Endodermal cell (in vitro differentiated cells): ENCODE measurements around the gene PRDM1. TPM values are rescaled to one million over a fixed set of nuclear protein-coding genes. Genes with fewer than 3 reads are reported as not detected.
A peak's percentile ranks its signal among the peaks of the same experiment; 100 is the strongest.

Experiments
- DNase-seq: peaks from one replicate; pipeline ENCODE4 v3.0.0-alpha.2; 2017
- H3K27ac ChIP-seq: 2 replicates; pipeline ENCODE4 v1.5.1; 2013; ENCODE audit warnings: mild to moderate bottlenecking, low read depth, low read length, moderate library complexity
- H3K27me3 ChIP-seq: 2 replicates; pipeline ENCODE4 v1.6.1; 2013; ENCODE audit warnings: mild to moderate bottlenecking, low read length, moderate library complexity; ENCODE audit not compliant: insufficient read depth, control insufficient read depth, poor library complexity, severe bottlenecking
- H3K36me3 ChIP-seq: 2 replicates; pipeline ENCODE4 v1.7.0; 2013; ENCODE audit warnings: mild to moderate bottlenecking, low read length, moderate library complexity; ENCODE audit not compliant: control insufficient read depth, insufficient read depth
- H3K4me1 ChIP-seq: one replicate; pipeline ENCODE4 v1.7.0; 2013; ENCODE audit warnings: low read length; ENCODE audit not compliant: control insufficient read depth, insufficient read depth
- H3K4me3 ChIP-seq: 2 replicates; pipeline ENCODE4 v1.5.1; 2013; ENCODE audit warnings: mild to moderate bottlenecking, low read length, moderate library complexity
- H3K9ac ChIP-seq: 2 replicates; pipeline ENCODE4 v1.6.1; 2013; ENCODE audit warnings: mild to moderate bottlenecking, low read length, moderate library complexity; ENCODE audit not compliant: poor library complexity, severe bottlenecking; ENCODE audit errors: extremely low read depth
- H3K9me3 ChIP-seq: 2 replicates; pipeline ENCODE4 v1.6.1; 2013; ENCODE audit warnings: mild to moderate bottlenecking, low read length, moderate library complexity; ENCODE audit not compliant: control insufficient read depth
- H3K27ac Mint-ChIP-seq: 2 replicates; pipeline ENCODE4 v1.8.0; 2020; ENCODE audit warnings: mixed read lengths
- H3K27me3 Mint-ChIP-seq: 2 replicates; pipeline ENCODE4 v1.8.0; 2021; ENCODE audit warnings: mild to moderate bottlenecking, mixed read lengths; ENCODE audit not compliant: insufficient read depth
- H3K36me3 Mint-ChIP-seq: 2 replicates; pipeline ENCODE4 v1.8.0; 2020; ENCODE audit warnings: low read depth, mixed read lengths
- H3K4me1 Mint-ChIP-seq: 2 replicates; pipeline ENCODE4 v1.8.0; 2020; ENCODE audit warnings: mixed read lengths
- H3K4me3 Mint-ChIP-seq: 2 replicates; pipeline ENCODE4 v1.8.0; 2020; ENCODE audit warnings: mild to moderate bottlenecking, moderate library complexity, mixed read lengths
- H3K9me3 Mint-ChIP-seq: 2 replicates; pipeline ENCODE4 v1.8.0; 2020; ENCODE audit warnings: mild to moderate bottlenecking, mixed read lengths
- WGBS, 2 experiments: methylation state at CpG; one replicate each; pipeline versions ENCODE4 v1.1.5 to v1.1.7; 2013; ENCODE audit warnings: missing lambda C conversion rate in 2 of 2, mixed read lengths in 1 of 2; ENCODE audit not compliant: insufficient coverage in 1 of 2, insufficient read length in 1 of 2; 5-methylcytosine and 5-hydroxymethylcytosine counted together
- total RNA-seq, 2 donors: library from RNA; stranded (reverse); fragmentation: NEBNext Ultra II Directional in 1 of 2; extraction: Animal tissue kit (Norgen Biotek cat#: 25700) in 1 of 2; gene quantifications; 2 replicates in 1 of 2; 3 replicates in 1 of 2; pipeline ENCODE4 v1.2.1, GENCODE V29; 2021
- TF ChIP-seq, protein P1 (sequence below): fragments of 200-600 bp; sonication (generic); conservative IDR thresholded peaks from 2 replicates; pipeline ENCODE4 v1.5.0; 2021; ENCODE audit warnings: antibody characterized with exemption, mild to moderate bottlenecking

Gene PRDM1
- total RNA-seq, 2 donors from 2014 or later, result 54.0 to 74.3 TPM

- no peak overlapping the region for H3K9ac ChIP-seq
- no peaks in the 10 kb centered on the region for H3K27me3 Mint-ChIP-seq
- H3K9me3 ChIP-seq, result no peaks in the 10 kb centered on the region
- H3K4me3 Mint-ChIP-seq, result no peak overlapping the region
- H3K36me3 ChIP-seq, result peaks cover 93% of the 10 kb centered on the region
- H3K4me1 Mint-ChIP-seq, result peaks cover 48% of the 10 kb centered on the region
- TF ChIP-seq, protein P1, sequence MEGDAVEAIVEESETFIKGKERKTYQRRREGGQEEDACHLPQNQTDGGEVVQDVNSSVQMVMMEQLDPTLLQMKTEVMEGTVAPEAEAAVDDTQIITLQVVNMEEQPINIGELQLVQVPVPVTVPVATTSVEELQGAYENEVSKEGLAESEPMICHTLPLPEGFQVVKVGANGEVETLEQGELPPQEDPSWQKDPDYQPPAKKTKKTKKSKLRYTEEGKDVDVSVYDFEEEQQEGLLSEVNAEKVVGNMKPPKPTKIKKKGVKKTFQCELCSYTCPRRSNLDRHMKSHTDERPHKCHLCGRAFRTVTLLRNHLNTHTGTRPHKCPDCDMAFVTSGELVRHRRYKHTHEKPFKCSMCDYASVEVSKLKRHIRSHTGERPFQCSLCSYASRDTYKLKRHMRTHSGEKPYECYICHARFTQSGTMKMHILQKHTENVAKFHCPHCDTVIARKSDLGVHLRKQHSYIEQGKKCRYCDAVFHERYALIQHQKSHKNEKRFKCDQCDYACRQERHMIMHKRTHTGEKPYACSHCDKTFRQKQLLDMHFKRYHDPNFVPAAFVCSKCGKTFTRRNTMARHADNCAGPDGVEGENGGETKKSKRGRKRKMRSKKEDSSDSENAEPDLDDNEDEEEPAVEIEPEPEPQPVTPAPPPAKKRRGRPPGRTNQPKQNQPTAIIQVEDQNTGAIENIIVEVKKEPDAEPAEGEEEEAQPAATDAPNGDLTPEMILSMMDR, result no peak
- peaks cover 78% of the 10 kb centered on the region for H3K36me3 Mint-ChIP-seq
- DNase-seq, result no peak
- no peak overlapping the region for H3K27ac ChIP-seq
- no peaks in the 10 kb centered on the region for H3K9me3 Mint-ChIP-seq
- peak overlapping the region; percentile 15 for H3K27ac Mint-ChIP-seq
- 90 to 95% methylated on average over 9 of the region's 9 CpGs for WGBS, 2 experiments
- no peak overlapping the region for H3K4me3 ChIP-seq
- H3K4me1 ChIP-seq, result peaks cover 11% of the 10 kb centered on the region
- no peaks in the 10 kb centered on the region for H3K27me3 ChIP-seq
Measured at GRCh38 chr6:106103728-106104109, 17.6 kb downstream of the PRDM1 start.

GRCh38 chr6:106104476-106104875 is 18.3 kb downstream of the PRDM1 start:
- DNase-seq, result no peak
- Mint-ChIP-seq H3K27ac (no peak overlapping the region), H3K36me3 (peaks cover 77% of the 10 kb centered on the region), H3K27me3 (no peaks in the 10 kb centered on the region), H3K4me3 (no peak overlapping the region), H3K4me1 (peaks cover 41% of the 10 kb centered on the region), H3K9me3 (no peaks in the 10 kb centered on the region)
- Histone ChIP-seq H3K36me3 (peaks cover 92% of the 10 kb centered on the region), H3K9ac (no peak overlapping the region), H3K4me3 (no peak overlapping the region), H3K9me3 (no peaks in the 10 kb centered on the region), H3K27ac (no peak overlapping the region), H3K27me3 (no peaks in the 10 kb centered on the region), H3K4me1 (peaks cover 8% of the 10 kb centered on the region)
- WGBS, 2 experiments, result 96 to 99% methylated on average over 7 of the region's 7 CpGs
- TF ChIP-seq, protein P1, result no peak

DNA sequence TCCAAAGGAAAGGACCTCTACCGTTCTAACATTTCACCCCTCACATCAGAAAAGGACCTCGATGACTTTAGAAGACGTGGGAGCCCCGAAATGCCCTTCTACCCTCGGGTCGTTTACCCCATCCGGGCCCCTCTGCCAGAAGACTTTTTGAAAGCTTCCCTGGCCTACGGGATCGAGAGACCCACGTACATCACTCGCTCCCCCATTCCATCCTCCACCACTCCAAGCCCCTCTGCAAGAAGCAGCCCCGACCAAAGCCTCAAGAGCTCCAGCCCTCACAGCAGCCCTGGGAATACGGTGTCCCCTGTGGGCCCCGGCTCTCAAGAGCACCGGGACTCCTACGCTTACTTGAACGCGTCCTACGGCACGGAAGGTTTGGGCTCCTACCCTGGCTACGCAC is 18.8 kb downstream of the PRDM1 start:
- no peaks in the 10 kb centered on the region for H3K27me3 Mint-ChIP-seq
- no peak overlapping the region for H3K27ac Mint-ChIP-seq
- no peak for DNase-seq

More for the DNA sequence above, 18.8 kb downstream of the PRDM1 start:
- H3K36me3 Mint-ChIP-seq, result peaks cover 74% of the 10 kb centered on the region
- no peak overlapping the region for H3K4me3 Mint-ChIP-seq
- no peak overlapping the region for H3K27ac ChIP-seq
- H3K4me1 ChIP-seq, result peaks cover 8% of the 10 kb centered on the region
- no peak overlapping the region for H3K9ac ChIP-seq
- peaks cover 40% of the 10 kb centered on the region for H3K4me1 Mint-ChIP-seq
- WGBS, 2 experiments, result 82 to 93% methylated on average over 4 to 21 of the region's 21 CpGs
- no peaks in the 10 kb centered on the region for H3K27me3 ChIP-seq
- no peak overlapping the region for H3K4me3 ChIP-seq
- peaks cover 92% of the 10 kb centered on the region for H3K36me3 ChIP-seq
- TF ChIP-seq, protein P1, result no peak
- no peaks in the 10 kb centered on the region for H3K9me3 ChIP-seq
- no peaks in the 10 kb centered on the region for H3K9me3 Mint-ChIP-seq
